ENCODE measurements around the gene CES1. TPM values are rescaled to one million over a fixed set of nuclear protein-coding genes. Genes with fewer than 3 reads are reported as not detected.

The CES1 gene
- total RNA-seq: 323 TPM
- long read RNA-seq, transcript CES1-202 (14 exons, 1,835 nt): major isoform, 170 of 503 reads
- long read RNA-seq, transcript CES1-201 (14 exons, 2,006 nt): minor isoform, 125 of 503 reads
- long read RNA-seq, transcript CES1-203 (14 exons, 2,178 nt): minor isoform, 59 of 503 reads
- long read RNA-seq, partial matches to known transcripts: 66 of 503 reads
- long read RNA-seq, other reads (novel, unspliced or antisense): 83 of 503 reads

GRCh38 chr16:55832773-55833691, at the start of gene CES1:
CES1 (minus strand) TSS chr16:55833096; CDS start chr16:55833055, 41 bp downstream.
- no peaks in the 10 kb centered on the region for H3K27me3 ChIP-seq (ENCODE audit: low read depth)
- no peaks in the 10 kb centered on the region for H3K9me3 ChIP-seq
- peaks cover 25% of the 10 kb centered on the region for H3K4me1 ChIP-seq
- intact Hi-C loops (cut with DNase I): no loop called here
- TF ChIP-seq CTCF (IDR thresholded peaks at IDR 0.05): no peak
- H3K27ac ChIP-seq: peak within 1 kb of the TSS; percentile 75
- H3K4me3 ChIP-seq: peak within 1 kb of the TSS; percentile 50
- no peaks in the 10 kb centered on the region for H3K36me3 ChIP-seq
- DNase-seq (peak; percentile 92), ATAC-seq (peak; percentile 88 to 92)

GRCh38 chr16:55876854-55877253, 44.0 kb upstream of the CES1 start:
- no peak overlapping the region for H3K4me3 ChIP-seq
- ATAC-seq: no peak
- no peaks in the 10 kb centered on the region for H3K27me3 ChIP-seq (ENCODE audit: low read depth)
- intact Hi-C loops (cut with DNase I): no loop called here
- no peak for TF ChIP-seq CTCF (IDR thresholded peaks at IDR 0.05)
- H3K36me3 ChIP-seq: no peaks in the 10 kb centered on the region
- no peaks in the 10 kb centered on the region for H3K4me1 ChIP-seq
- H3K27ac ChIP-seq: no peak overlapping the region
- no peak for DNase-seq
- H3K9me3 ChIP-seq: no peaks in the 10 kb centered on the region

GRCh38 chr16:55875273-55875672, 42.4 kb upstream of the CES1 start, which contains the start of gene CES5A:
CES5A (minus strand) TSS chr16:55875373; CDS start chr16:55875221, 152 bp downstream.
- Histone ChIP-seq H3K4me1 (no peaks in the 10 kb centered on the region), H3K27me3 (ENCODE audit: low read depth) (no peaks in the 10 kb centered on the region), H3K9me3 (no peaks in the 10 kb centered on the region), H3K36me3 (no peaks in the 10 kb centered on the region), H3K4me3 (no peak within 1 kb of the TSS), H3K27ac (no peak within 1 kb of the TSS)
- no peak for DNase-seq
- intact Hi-C loops (cut with DNase I): no loop called here
- ATAC-seq: no peak
- TF ChIP-seq CTCF (IDR thresholded peaks at IDR 0.05): no peak

GRCh38 chr16:55873122-55873521, 40.2 kb upstream of the CES1 start:
- H3K9me3 ChIP-seq: no peaks in the 10 kb centered on the region
- no peak overlapping the region for H3K4me3 ChIP-seq
- ATAC-seq (no peak), DNase-seq (no peak)
- no peaks in the 10 kb centered on the region for H3K4me1 ChIP-seq
- intact Hi-C loops (cut with DNase I): no loop called here
- no peaks in the 10 kb centered on the region for H3K36me3 ChIP-seq
- H3K27ac ChIP-seq: no peak overlapping the region
- no peaks in the 10 kb centered on the region for H3K27me3 ChIP-seq (ENCODE audit: low read depth)
- TF ChIP-seq CTCF (IDR thresholded peaks at IDR 0.05): no peak

GRCh38 chr16:55872130-55872529, 39.2 kb upstream of the CES1 start:
- ATAC-seq (no peak), DNase-seq (no peak)
- no peaks in the 10 kb centered on the region for H3K27me3 ChIP-seq (ENCODE audit: low read depth)
- H3K9me3 ChIP-seq: no peaks in the 10 kb centered on the region
- no peaks in the 10 kb centered on the region for H3K36me3 ChIP-seq
- no peak for TF ChIP-seq CTCF (IDR thresholded peaks at IDR 0.05)
- intact Hi-C loops (cut with DNase I): no loop called here
- H3K4me3 ChIP-seq: no peak overlapping the region
- no peak overlapping the region for H3K27ac ChIP-seq
- no peaks in the 10 kb centered on the region for H3K4me1 ChIP-seq
